Uterus (tissue), 2 donors: ENCODE data around the gene KIAA0825.

ENCODE experiments used
- CTCF ChIP-seq, 4 experiments: fragments of 200-600 bp in 2 of 4; fragments of 450-650 bp in 2 of 4; sonication (generic) in 2 of 4; IDR thresholded peaks; one replicate each; pipeline ENCODE4 v1.5.1; 2016 to 2019; ENCODE audit warnings: antibody characterized with exemption in 4 of 4, mild to moderate bottlenecking in 2 of 4, moderate library complexity in 1 of 4
- POLR2A ChIP-seq, 2 donors: fragments of 450-650 bp; IDR thresholded peaks; one replicate each; pipeline ENCODE4 v1.6.1; 2016; ENCODE audit warnings: antibody characterized with exemption in 2 of 2, mild to moderate bottlenecking in 1 of 2, moderate library complexity in 1 of 2

GRCh38 chr5:94254214-94254613 lies 364.2 kb downstream of the KIAA0825 start:
- TF ChIP-seq CTCF (IDR thresholded peaks at IDR 0.05) (no peak), POLR2A (IDR thresholded peaks at IDR 0.05) (no peak)
